Fibroblast of lung (primary cell): ENCODE data around the gene SRP72. TPM values are rescaled to one million over a fixed set of nuclear protein-coding genes. Genes with fewer than 3 reads are reported as not detected.

Experiments used
- DNase-seq, 2 donors: peaks; one replicate each; pipeline versions ENCODE4 v3.0.0 to v3.0.0-alpha.2; 2010; ENCODE audit warnings: low read depth in 2 of 2
- H2AFZ ChIP-seq: 2 replicates; pipeline ENCODE4 v1.5.1; 2012; ENCODE audit warnings: low read length, control low read depth, inconsistent platforms
- H3K27ac ChIP-seq: 2 replicates; pipeline ENCODE4 v1.5.1; 2011; ENCODE audit warnings: low read length, control low read depth; ENCODE audit not compliant: insufficient read depth
- H3K27me3 ChIP-seq: 2 replicates; pipeline ENCODE4 v1.5.1; 2011; ENCODE audit warnings: mild to moderate bottlenecking, low read length; ENCODE audit not compliant: control insufficient read depth, insufficient read depth
- H3K36me3 ChIP-seq: 2 replicates; pipeline ENCODE4 v1.5.1; 2011; ENCODE audit warnings: low read length; ENCODE audit not compliant: control insufficient read depth, insufficient read depth
- H3K4me1 ChIP-seq: 2 replicates; pipeline ENCODE4 v1.5.1; 2011; ENCODE audit warnings: low read length; ENCODE audit not compliant: control insufficient read depth, insufficient read depth; ENCODE audit errors: extremely low read depth
- H3K4me2 ChIP-seq: 2 replicates; pipeline ENCODE4 v1.5.1; 2011; ENCODE audit warnings: low read length, control low read depth; ENCODE audit not compliant: insufficient read depth; ENCODE audit errors: extremely low read depth
- H3K4me3 ChIP-seq, 4 experiments: fragments of 200-600 bp in 1 of 4; sonication (generic) in 1 of 4; replicated peaks in 1 of 4; 2 replicates each; pipeline ENCODE4 v1.5.1; 2011 to 2016; ENCODE audit warnings: low read length in 4 of 4, low read depth in 3 of 4, mild to moderate bottlenecking in 3 of 4, control low read depth in 2 of 4, inconsistent platforms in 1 of 4, mixed read lengths in 1 of 4; ENCODE audit not compliant: insufficient read depth in 1 of 4; ENCODE audit errors: control extremely low read depth in 1 of 4
- H3K79me2 ChIP-seq: 2 replicates; pipeline ENCODE4 v1.5.1; 2012; ENCODE audit warnings: mild to moderate bottlenecking, low read length, inconsistent platforms; ENCODE audit not compliant: control insufficient read depth, insufficient read depth
- H3K9ac ChIP-seq: 2 replicates; pipeline ENCODE4 v1.5.1; 2011; ENCODE audit warnings: mild to moderate bottlenecking, low read length, control low read depth; ENCODE audit not compliant: insufficient read depth
- H3K9me3 ChIP-seq: 2 replicates; pipeline ENCODE4 v1.5.1; 2012; ENCODE audit warnings: low read depth, low read length; ENCODE audit not compliant: control insufficient read depth, insufficient read depth
- H4K20me1 ChIP-seq: 2 replicates; pipeline ENCODE4 v1.5.1; 2011; ENCODE audit warnings: low read length; ENCODE audit not compliant: control insufficient read depth, insufficient read depth; ENCODE audit errors: extremely low read depth
- EZH2 ChIP-seq: IDR thresholded peaks from 2 replicates; pipeline ENCODE4 v1.5.1; 2012; ENCODE audit warnings: low read length, control low read depth, mild to moderate bottlenecking; ENCODE audit errors: missing control alignments
- polyA plus RNA-seq, 2 donors: library from polyadenylated mRNA; depleted of rRNA in 1 of 2; stranded (reverse) in 1 of 2; unstranded in 1 of 2; fragments of >200 nt; gene quantifications; 2 replicates each; pipeline ENCODE4 v1.2.1, GENCODE V29; 2011 to 2012; ENCODE audit warnings: missing spikeins in 1 of 2
- total RNA-seq: library from RNA; depleted of rRNA; stranded (reverse); fragments of >200 nt; gene quantifications from 2 replicates; pipeline ENCODE4 v1.2.1, GENCODE V29; 2014
- TF ChIP-seq, protein P1 (sequence below), 2 donors: IDR thresholded peaks in 1 of 2; conservative IDR thresholded peaks in 1 of 2; 1 replicate in 1 of 2; 2 replicates in 1 of 2; pipeline ENCODE4 v1.5.1; 2011 to 2012; ENCODE audit warnings: low read length in 2 of 2, control low read depth in 1 of 2, inconsistent platforms in 1 of 2, low read depth in 1 of 2, mild to moderate bottlenecking in 1 of 2

The SRP72 gene
- total and polyA plus RNA-seq, 2 donors (not counting 1 experiment from before 2014, with no cell fraction given) = 72.3 to 181 TPM

DNA sequence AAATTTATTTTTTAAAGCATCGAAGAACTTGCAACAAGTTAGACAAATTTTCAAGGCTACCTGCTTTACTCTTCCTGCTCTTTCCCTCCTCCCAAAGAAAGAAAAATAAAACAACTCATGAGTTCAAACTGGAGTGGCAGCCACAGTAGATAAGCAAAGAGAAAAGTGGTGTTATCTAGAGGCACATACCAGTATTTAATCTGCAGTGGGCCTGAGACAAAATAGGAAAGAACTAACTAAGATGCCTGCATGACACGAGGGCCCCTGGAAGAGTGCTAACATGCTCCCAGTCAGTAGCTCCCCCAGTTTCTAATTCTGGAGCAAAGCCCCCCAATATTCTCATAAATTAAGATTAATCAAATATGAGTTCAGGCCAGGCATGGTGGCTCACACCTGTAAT, 46.1 kb downstream of the SRP72 start:
- H3K79me2 ChIP-seq = no peaks in the 10 kb centered on the region
- no peaks in the 10 kb centered on the region for H3K4me1 ChIP-seq
- H3K27me3 ChIP-seq = no peaks in the 10 kb centered on the region
- no peak for TF ChIP-seq EZH2
- TF ChIP-seq, protein P1, sequence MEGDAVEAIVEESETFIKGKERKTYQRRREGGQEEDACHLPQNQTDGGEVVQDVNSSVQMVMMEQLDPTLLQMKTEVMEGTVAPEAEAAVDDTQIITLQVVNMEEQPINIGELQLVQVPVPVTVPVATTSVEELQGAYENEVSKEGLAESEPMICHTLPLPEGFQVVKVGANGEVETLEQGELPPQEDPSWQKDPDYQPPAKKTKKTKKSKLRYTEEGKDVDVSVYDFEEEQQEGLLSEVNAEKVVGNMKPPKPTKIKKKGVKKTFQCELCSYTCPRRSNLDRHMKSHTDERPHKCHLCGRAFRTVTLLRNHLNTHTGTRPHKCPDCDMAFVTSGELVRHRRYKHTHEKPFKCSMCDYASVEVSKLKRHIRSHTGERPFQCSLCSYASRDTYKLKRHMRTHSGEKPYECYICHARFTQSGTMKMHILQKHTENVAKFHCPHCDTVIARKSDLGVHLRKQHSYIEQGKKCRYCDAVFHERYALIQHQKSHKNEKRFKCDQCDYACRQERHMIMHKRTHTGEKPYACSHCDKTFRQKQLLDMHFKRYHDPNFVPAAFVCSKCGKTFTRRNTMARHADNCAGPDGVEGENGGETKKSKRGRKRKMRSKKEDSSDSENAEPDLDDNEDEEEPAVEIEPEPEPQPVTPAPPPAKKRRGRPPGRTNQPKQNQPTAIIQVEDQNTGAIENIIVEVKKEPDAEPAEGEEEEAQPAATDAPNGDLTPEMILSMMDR (conservative IDR thresholded peaks at IDR 0.05 in 1 of 2, IDR thresholded peaks at IDR 0.05 in 1 of 2; ENCODE audit: low read depth in 1 of 2, low read length in 2 of 2) = no peak
- no peak for DNase-seq
- H3K4me3 ChIP-seq = no peak overlapping the region
- no peaks in the 10 kb centered on the region for H3K36me3 ChIP-seq
- no peak overlapping the region for H3K27ac ChIP-seq
- H4K20me1 ChIP-seq = no peaks in the 10 kb centered on the region
- H2AFZ ChIP-seq = no peak overlapping the region
- H3K9me3 ChIP-seq = no peaks in the 10 kb centered on the region
- H3K4me2 ChIP-seq = no peak overlapping the region
- no peak overlapping the region for H3K9ac ChIP-seq

DNA sequence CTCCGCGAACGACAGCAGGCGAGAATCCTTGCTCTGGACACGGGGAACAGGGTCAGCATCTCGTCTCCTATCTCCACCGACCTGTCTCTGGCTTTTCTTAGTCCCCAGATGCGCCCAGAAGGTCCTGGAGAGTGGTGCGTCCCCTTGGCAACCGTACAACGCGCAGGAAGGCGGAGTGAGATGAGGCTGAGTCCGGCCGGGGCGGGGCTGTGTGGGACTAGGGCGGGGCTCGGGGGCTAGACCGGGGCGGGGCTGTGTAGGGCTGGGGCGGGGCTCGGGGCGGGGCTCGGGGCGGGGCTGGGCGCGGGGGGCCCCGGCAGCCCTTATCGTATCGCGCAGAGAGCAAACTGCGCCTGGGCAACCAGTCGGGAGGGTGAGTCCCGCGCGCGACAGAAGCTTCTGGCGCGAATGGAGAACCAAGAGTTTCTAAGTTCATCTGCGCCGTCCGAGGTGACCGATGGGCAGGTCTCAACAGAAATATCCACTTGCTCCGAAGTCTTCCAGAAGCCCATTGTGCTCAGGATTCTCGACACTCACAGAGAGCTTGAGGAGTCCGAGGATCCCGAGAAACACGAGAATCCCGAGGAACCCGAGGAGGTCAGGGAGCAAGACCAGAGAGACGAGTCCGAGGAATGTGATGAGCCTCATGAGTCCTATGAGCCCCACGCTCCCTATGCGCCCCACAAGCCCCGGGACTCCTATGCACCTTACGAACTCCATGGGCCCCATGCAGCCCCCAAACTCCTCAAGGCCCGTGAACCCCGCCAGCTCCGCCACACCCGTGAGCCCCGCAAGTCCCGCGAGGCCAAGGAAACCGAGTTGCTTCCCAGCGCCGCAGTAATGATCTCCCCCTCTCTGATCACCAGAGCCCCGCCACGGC, 63.1 kb downstream of the SRP72 start:
- Histone ChIP-seq H2AFZ (peak overlapping the region; percentile 82), H3K36me3 (no peaks in the 10 kb centered on the region), H3K27ac (no peak overlapping the region), H3K79me2 (no peaks in the 10 kb centered on the region), H3K9me3 (no peaks in the 10 kb centered on the region), H3K4me2 (peak overlapping the region; percentile 84), H3K9ac (peak overlapping the region; percentile 65), H3K4me1 (no peaks in the 10 kb centered on the region), H3K4me3 (peak overlapping the region; percentile 50 to 80 (median 68)), H3K27me3 (peaks cover 5% of the 10 kb centered on the region), H4K20me1 (no peaks in the 10 kb centered on the region)
- DNase-seq = peak; percentile 72 to 77
- TF ChIP-seq, protein P1 (conservative IDR thresholded peaks at IDR 0.05 in 1 of 2, IDR thresholded peaks at IDR 0.05 in 1 of 2; ENCODE audit: low read depth in 1 of 2, low read length in 2 of 2) = no peak

DNA sequence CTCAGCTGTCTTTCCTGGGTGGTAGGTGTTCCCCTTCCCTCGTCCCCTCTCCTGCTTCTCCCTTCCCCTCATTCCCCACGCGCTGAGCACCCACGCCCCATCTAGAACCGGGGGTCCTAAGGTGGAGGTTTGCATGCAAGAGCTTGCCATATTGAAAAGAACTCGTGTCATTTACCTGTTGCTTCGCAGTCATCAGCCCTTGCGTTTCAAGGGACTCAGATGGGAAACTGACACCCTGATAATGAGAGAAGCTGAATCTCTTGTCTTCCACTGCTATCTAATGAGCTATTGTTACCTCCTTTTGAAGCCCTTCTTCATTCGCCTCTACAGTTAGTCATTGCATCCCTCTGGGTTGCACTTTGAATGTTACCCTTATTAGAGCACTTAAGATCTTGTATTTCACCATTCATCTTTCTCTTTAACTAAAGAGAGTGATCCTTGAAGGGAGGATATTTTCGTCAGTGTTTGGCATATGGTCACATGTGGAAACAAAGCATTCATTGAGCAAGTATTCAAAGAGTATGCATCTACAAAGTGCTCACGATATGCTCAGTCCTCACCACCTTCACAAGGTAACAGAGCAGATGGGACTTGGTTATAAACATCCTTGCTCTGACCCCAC, 63.8 kb downstream of the SRP72 start:
- peak overlapping the region; percentile 50 to 80 (median 68) for H3K4me3 ChIP-seq
- no peak for DNase-seq
- H3K4me2 ChIP-seq = peak overlapping the region; percentile 84
- H3K36me3 ChIP-seq = no peaks in the 10 kb centered on the region
- H3K9ac ChIP-seq = no peak overlapping the region
- no peaks in the 10 kb centered on the region for H3K4me1 ChIP-seq
- H4K20me1 ChIP-seq = no peaks in the 10 kb centered on the region
- no peaks in the 10 kb centered on the region for H3K9me3 ChIP-seq
- TF ChIP-seq, protein P1 (conservative IDR thresholded peaks at IDR 0.05 in 1 of 2, IDR thresholded peaks at IDR 0.05 in 1 of 2; ENCODE audit: low read depth in 1 of 2, low read length in 2 of 2) = no peak
- TF ChIP-seq EZH2 = no peak
- no peak overlapping the region for H3K27ac ChIP-seq
- H3K79me2 ChIP-seq = no peaks in the 10 kb centered on the region
- peaks cover 5% of the 10 kb centered on the region for H3K27me3 ChIP-seq
- peak overlapping the region; percentile 82 for H2AFZ ChIP-seq
